Measurements from ENCODE around the gene LMO3.

GRCh38 chr12:16530268-16530850, 75.6 kb downstream of the LMO3 start:
- TF ChIP-seq FOXM1 (IDR thresholded peaks at IDR 0.05; ENCODE audit: borderline replicate concordance) (no peak), BHLHE40 (IDR thresholded peaks at IDR 0.05; ENCODE audit: borderline replicate concordance) (no peak)
